SK-N-SH (cell line): ENCODE data around the gene DGKE. TPM values are rescaled to one million over a fixed set of nuclear protein-coding genes. Genes with fewer than 3 reads are reported as not detected.
A peak's percentile ranks its signal among the peaks of the same experiment; 100 is the strongest.

Experiments used
- CTCF ChIA-PET: fragments of 300-600, 350-600 bp; formaldehyde crosslinking; extraction: SDS; loops from one replicate; lab custom pipeline; 2021; lab: Yijun Ruan, JAX
- POLR2A ChIA-PET: fragments of 350-600 bp; sonication (Branson Sonifier 250); formaldehyde crosslinking; extraction: SDS; loops from one replicate; lab custom pipeline; 2020; ENCODE audit warnings: antibody characterized with exemption, inconsistent platforms; lab: Yijun Ruan, JAX
- DNase-seq: peaks from one replicate; pipeline ENCODE4 v3.0.0; 2012
- H2AFZ ChIP-seq: fragments of 200-600 bp; sonication (generic); 2 replicates; pipeline ENCODE4 v1.8.1; 2016; ENCODE audit warnings: antibody characterized with exemption, mild to moderate bottlenecking, low read depth
- H3F3A ChIP-seq: fragments of 200-600 bp; sonication (generic); replicated peaks from 2 replicates; pipeline ENCODE3; 2016; ENCODE audit warnings: antibody characterized with exemption, mild to moderate bottlenecking; ENCODE audit not compliant: insufficient read depth
- H3K27ac ChIP-seq, 2 experiments: fragments of 200-500 bp in 1 of 2; fragments of 200-600 bp in 1 of 2; sonication (Bioruptor generic) in 1 of 2; sonication (generic), shearing (Covaris generic) in 1 of 2; 2 replicates each; pipeline versions ENCODE4 v1.5.1 to v1.6.1; 2014 to 2016; ENCODE audit warnings: low read depth in 2 of 2, inconsistent platforms in 1 of 2, low read length in 1 of 2, mild to moderate bottlenecking in 1 of 2, mixed read lengths in 1 of 2
- H3K27me3 ChIP-seq: fragments of 200-600 bp; sonication (generic), shearing (Covaris generic); 2 replicates; pipeline ENCODE4 v1.6.1; 2016; ENCODE audit warnings: mixed run types; ENCODE audit not compliant: insufficient read depth
- H3K36me3 ChIP-seq, 2 experiments: fragments of 200-500 bp in 1 of 2; fragments of 200-600 bp in 1 of 2; sonication (Bioruptor generic) in 1 of 2; sonication (generic) in 1 of 2; replicated peaks in 1 of 2; 2 replicates each; pipeline versions ENCODE3 to v1.5.1; 2014 to 2016; ENCODE audit warnings: low read length in 1 of 2, mild to moderate bottlenecking in 1 of 2; ENCODE audit not compliant: insufficient read depth in 2 of 2, control insufficient read depth in 1 of 2
- H3K4me1 ChIP-seq, 2 experiments: fragments of 200-500 bp in 1 of 2; fragments of 200-600 bp in 1 of 2; sonication (Bioruptor generic) in 1 of 2; sonication (generic), shearing (Covaris generic) in 1 of 2; 2 replicates each; pipeline versions ENCODE4 v1.5.1 to v1.6.1; 2014 to 2016; ENCODE audit warnings: low read depth in 1 of 2, low read length in 1 of 2, mixed run types in 1 of 2; ENCODE audit not compliant: insufficient read depth in 2 of 2, control insufficient read depth in 1 of 2
- H3K4me2 ChIP-seq: fragments of 200-600 bp; sonication (generic), shearing (Covaris generic); 2 replicates; pipeline ENCODE4 v1.6.1; 2017; ENCODE audit warnings: mixed run types
- H3K4me3 ChIP-seq, 2 experiments: fragments of 200-500 bp in 1 of 2; fragments of 200-600 bp in 1 of 2; sonication (Bioruptor generic) in 1 of 2; sonication (generic), shearing (Covaris generic) in 1 of 2; 2 replicates each; pipeline versions ENCODE4 v1.5.1 to v1.8.1; 2014 to 2016; ENCODE audit warnings: low read depth in 2 of 2, inconsistent platforms in 1 of 2, low read length in 1 of 2, mild to moderate bottlenecking in 1 of 2, mixed read lengths in 1 of 2, moderate library complexity in 1 of 2
- H3K79me2 ChIP-seq: fragments of 200-600 bp; sonication (generic); 2 replicates; pipeline ENCODE4 v1.8.1; 2017; ENCODE audit warnings: mild to moderate bottlenecking; ENCODE audit not compliant: insufficient read depth
- H3K9ac ChIP-seq: fragments of 200-600 bp; sonication (generic); 2 replicates; pipeline ENCODE4 v1.6.1; 2017; ENCODE audit warnings: mixed run types
- H3K9me2 ChIP-seq: fragments of 200-600 bp; sonication (generic); 2 replicates; pipeline ENCODE4 v1.6.1; 2017; ENCODE audit warnings: mixed run types
- H3K9me3 ChIP-seq: fragments of 200-600 bp; sonication (generic); 2 replicates; pipeline ENCODE4 v1.6.1; 2017; ENCODE audit warnings: mixed run types, mild to moderate bottlenecking, moderate library complexity
- H4K20me1 ChIP-seq: fragments of 200-600 bp; sonication (generic); 2 replicates; pipeline ENCODE4 v1.6.1; 2017; ENCODE audit warnings: mild to moderate bottlenecking, mixed run types; ENCODE audit not compliant: insufficient read depth
- ELF1 ChIP-seq: IDR thresholded peaks from 2 replicates; pipeline ENCODE4 v1.4.0; 2012
- EP300 ChIP-seq, 2 experiments: IDR thresholded peaks; 2 replicates each; pipeline versions ENCODE4 v1.4.0 to v1.6.1; 2012; ENCODE audit warnings: borderline replicate concordance in 1 of 2, low read depth in 1 of 2, low read length in 1 of 2
- EZH2phosphoT487 ChIP-seq: fragments of 200-600 bp; sonication (generic); IDR thresholded peaks from 2 replicates; pipeline ENCODE4 v1.6.1; 2017; ENCODE audit warnings: low read depth, mixed run types, mild to moderate bottlenecking, antibody characterized with exemption, moderate library complexity, borderline replicate concordance
- FOSL2 ChIP-seq: IDR thresholded peaks from 2 replicates; pipeline ENCODE4 v1.4.0; 2012; ENCODE audit warnings: low read depth, mild to moderate bottlenecking, moderate library complexity, borderline replicate concordance
- FOXJ3 ChIP-seq: sonication (generic); formaldehyde crosslinking; IDR thresholded peaks from 2 replicates; pipeline ENCODE4 v1.5.1; 2020; ENCODE audit warnings: mild to moderate bottlenecking, missing genetic modification reagents
- FOXM1 ChIP-seq: IDR thresholded peaks from 2 replicates; pipeline ENCODE4 v1.4.0; 2012; ENCODE audit warnings: low read depth, mild to moderate bottlenecking
- GABPA ChIP-seq: IDR thresholded peaks from 2 replicates; pipeline ENCODE4 v1.4.0; 2012; ENCODE audit warnings: low read depth, mild to moderate bottlenecking
- MEF2A ChIP-seq: IDR thresholded peaks from 2 replicates; pipeline ENCODE4 v1.4.0; 2012; ENCODE audit warnings: low read depth, borderline replicate concordance
- NFIC ChIP-seq: IDR thresholded peaks from 2 replicates; pipeline ENCODE4 v1.4.0; 2012; ENCODE audit warnings: borderline replicate concordance
- NRF1 ChIP-seq: IDR thresholded peaks from 2 replicates; pipeline ENCODE4 v1.6.1; 2012; ENCODE audit warnings: low read depth, mild to moderate bottlenecking, low read length
- POLR2AphosphoS5 ChIP-seq: IDR thresholded peaks from 2 replicates; pipeline ENCODE4 v1.6.1; 2012; ENCODE audit warnings: low read depth, low read length
- RAD21 ChIP-seq: IDR thresholded peaks from 2 replicates; pipeline ENCODE4 v1.6.1; 2012; ENCODE audit warnings: mild to moderate bottlenecking, low read length
- SIN3A ChIP-seq: IDR thresholded peaks from 2 replicates; pipeline ENCODE4 v1.6.1; 2012; ENCODE audit warnings: low read depth, mild to moderate bottlenecking, low read length, moderate library complexity, borderline replicate concordance
- SMC3 ChIP-seq: IDR thresholded peaks from 2 replicates; pipeline ENCODE4 v1.6.1; 2012; ENCODE audit warnings: low read depth, low read length, improper control_type of control experiment
- YY1 ChIP-seq: IDR thresholded peaks from 2 replicates; pipeline ENCODE4 v1.4.0; 2012; ENCODE audit warnings: low read depth, mild to moderate bottlenecking
- WGBS: methylation state at CpG from one replicate; pipeline ENCODE4 v1.1.6; 2017; ENCODE audit warnings: low lambda C conversion rate; 5-methylcytosine and 5-hydroxymethylcytosine counted together
- polyA plus RNA-seq, 3 experiments: library from polyadenylated mRNA; depleted of rRNA; stranded (reverse); fragments of >200 nt; gene quantifications; 2 replicates each; pipeline ENCODE4 v1.2.3, GENCODE V29; 2012
- TF ChIP-seq, protein P1 (sequence below): fragments of 200-600 bp; sonication (generic); IDR thresholded peaks from 2 replicates; pipeline ENCODE4 v1.6.1; 2017; ENCODE audit warnings: antibody characterized with exemption, mild to moderate bottlenecking, moderate library complexity
- TF ChIP-seq, protein P2 (sequence below): IDR thresholded peaks from 2 replicates; pipeline ENCODE4 v1.6.1; 2012; ENCODE audit warnings: mild to moderate bottlenecking, low read depth, low read length, moderate library complexity
- TF ChIP-seq, protein P3 (sequence below): IDR thresholded peaks from 2 replicates; pipeline ENCODE4 v1.4.0; 2012; ENCODE audit warnings: low read depth
- TF ChIP-seq, protein P4 (sequence below): IDR thresholded peaks from 2 replicates; pipeline ENCODE4 v1.4.0; 2012; ENCODE audit warnings: low read depth, borderline replicate concordance

DGKE gene
- polyA plus RNA-seq, 1 of the 3 experiments (the other 2 are of a cell fraction): 2.4 TPM

DNA sequence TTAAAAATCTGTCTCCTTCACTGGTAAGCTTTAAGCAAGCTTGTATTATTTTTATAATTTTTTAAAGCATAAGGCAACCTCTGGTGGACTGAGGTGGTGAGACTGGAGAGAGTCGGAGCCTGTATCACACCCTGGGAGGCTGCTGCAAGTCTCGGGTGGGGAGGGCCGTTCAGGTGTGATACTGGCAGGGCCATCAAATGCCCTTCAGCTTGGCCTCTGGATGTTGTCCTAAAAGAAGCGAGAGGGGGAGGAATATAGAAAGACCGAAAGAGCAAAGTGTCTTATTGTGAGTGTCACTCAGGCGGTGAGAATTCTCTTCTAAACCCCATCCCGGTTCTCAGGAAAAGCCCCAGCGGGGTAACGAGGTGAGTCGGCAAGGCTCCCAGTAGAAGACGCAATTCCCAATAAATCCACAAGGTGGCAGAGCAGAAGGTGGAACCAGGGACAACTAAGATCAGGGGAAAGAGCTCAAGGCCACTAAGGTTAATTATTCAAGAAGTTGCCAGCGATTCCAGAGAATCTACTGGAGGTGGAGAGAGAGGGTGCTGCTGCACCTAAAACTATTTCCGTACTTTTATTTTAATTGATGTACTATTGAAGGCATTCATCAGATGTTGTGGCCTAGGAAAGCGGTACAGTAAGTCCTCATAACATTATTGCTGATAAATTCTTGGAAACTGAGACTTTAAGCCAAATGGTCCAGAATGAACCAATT is 14.4 kb upstream of the DGKE start:
- TF ChIP-seq NFIC (no peak), NRF1 (no peak), RAD21 (peak; percentile 88), SIN3A (no peak), SMC3 (peak; percentile 93), FOSL2 (no peak), EZH2phosphoT487 (no peak)
- TF ChIP-seq, protein P1, sequence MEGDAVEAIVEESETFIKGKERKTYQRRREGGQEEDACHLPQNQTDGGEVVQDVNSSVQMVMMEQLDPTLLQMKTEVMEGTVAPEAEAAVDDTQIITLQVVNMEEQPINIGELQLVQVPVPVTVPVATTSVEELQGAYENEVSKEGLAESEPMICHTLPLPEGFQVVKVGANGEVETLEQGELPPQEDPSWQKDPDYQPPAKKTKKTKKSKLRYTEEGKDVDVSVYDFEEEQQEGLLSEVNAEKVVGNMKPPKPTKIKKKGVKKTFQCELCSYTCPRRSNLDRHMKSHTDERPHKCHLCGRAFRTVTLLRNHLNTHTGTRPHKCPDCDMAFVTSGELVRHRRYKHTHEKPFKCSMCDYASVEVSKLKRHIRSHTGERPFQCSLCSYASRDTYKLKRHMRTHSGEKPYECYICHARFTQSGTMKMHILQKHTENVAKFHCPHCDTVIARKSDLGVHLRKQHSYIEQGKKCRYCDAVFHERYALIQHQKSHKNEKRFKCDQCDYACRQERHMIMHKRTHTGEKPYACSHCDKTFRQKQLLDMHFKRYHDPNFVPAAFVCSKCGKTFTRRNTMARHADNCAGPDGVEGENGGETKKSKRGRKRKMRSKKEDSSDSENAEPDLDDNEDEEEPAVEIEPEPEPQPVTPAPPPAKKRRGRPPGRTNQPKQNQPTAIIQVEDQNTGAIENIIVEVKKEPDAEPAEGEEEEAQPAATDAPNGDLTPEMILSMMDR: peak; percentile 95
- no peaks in the 10 kb centered on the region for H3K27me3 ChIP-seq
- peak overlapping the region; percentile 64 for H2AFZ ChIP-seq
- H4K20me1 ChIP-seq: no peaks in the 10 kb centered on the region
- no peaks in the 10 kb centered on the region for H3K79me2 ChIP-seq
- H3K4me3 ChIP-seq: no peak overlapping the region; a peak in 1 of 4 replicates
- ChIA-PET POLR2A (interaction anchor here (0.7 to 1.6 kb wide), 3 partner anchors 56 to 114 kb away, joined by 3 to 4 read pairs (median 3); partner anchors contain the start of gene TRIM25), CTCF (interaction anchor here (0.6 to 15.9 kb wide), 67 partner anchors 8 to 1180 kb away, joined by 3 to 251 read pairs (median 5); partner anchors contain the start of genes C17orf67, COIL, DGKE and SCPEP1)
- H3K4me1 ChIP-seq: peaks cover 5 to 6% of the 10 kb centered on the region in 2 experiments; a peak in 2 of 4 replicates
- H3K4me2 ChIP-seq: no peak overlapping the region; the same call in 1 of the 2 replicates
- H3K9ac ChIP-seq: no peak overlapping the region
- no peak overlapping the region for H3K27ac ChIP-seq
- no peaks in the 10 kb centered on the region for H3F3A ChIP-seq
- no peaks in the 10 kb centered on the region for H3K9me2 ChIP-seq
- no peaks in the 10 kb centered on the region for H3K36me3 ChIP-seq
- peak; percentile 87 for DNase-seq
- no peaks in the 10 kb centered on the region for H3K9me3 ChIP-seq
- WGBS: 18% methylated on average over 14 of the region's 14 CpGs

DNA sequence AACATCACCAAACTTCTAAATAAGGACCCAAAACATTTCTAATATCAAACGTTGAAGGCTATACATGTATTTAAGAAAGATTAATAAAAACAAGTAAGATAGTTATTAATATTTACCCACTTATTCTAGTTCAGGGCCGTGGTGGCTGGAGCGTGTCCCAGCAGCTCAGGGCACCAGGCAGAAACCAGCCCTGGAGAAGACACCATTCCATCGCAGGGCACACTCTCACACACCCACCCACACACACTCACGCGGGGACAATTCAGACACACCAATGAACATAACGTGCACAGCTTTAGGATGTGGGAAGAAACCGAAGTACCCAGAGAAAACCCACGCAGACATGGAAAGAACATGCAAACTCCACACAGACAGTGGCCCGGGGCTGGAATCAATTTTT is 13.7 kb upstream of the DGKE start:
- WGBS: 77% methylated on average over 10 of the region's 10 CpGs
- CTCF ChIA-PET: interaction anchor here (0.7 to 15.9 kb wide), 59 partner anchors 8 to 1180 kb away, joined by 3 to 251 read pairs (median 6); partner anchors contain the start of genes C17orf67, COIL, DGKE and SCPEP1
- TF ChIP-seq POLR2AphosphoS5 (no peak), FOXJ3 (no peak), FOXM1 (no peak), YY1 (no peak), ELF1 (no peak), FOSL2 (no peak), EP300 (IDR thresholded peaks at IDR 0.05; ENCODE audit: borderline replicate concordance in 1 of 2, low read depth in 1 of 2, low read length in 1 of 2) (no peak), GABPA (no peak), MEF2A (no peak), NFIC (no peak)
- TF ChIP-seq, protein P2, sequence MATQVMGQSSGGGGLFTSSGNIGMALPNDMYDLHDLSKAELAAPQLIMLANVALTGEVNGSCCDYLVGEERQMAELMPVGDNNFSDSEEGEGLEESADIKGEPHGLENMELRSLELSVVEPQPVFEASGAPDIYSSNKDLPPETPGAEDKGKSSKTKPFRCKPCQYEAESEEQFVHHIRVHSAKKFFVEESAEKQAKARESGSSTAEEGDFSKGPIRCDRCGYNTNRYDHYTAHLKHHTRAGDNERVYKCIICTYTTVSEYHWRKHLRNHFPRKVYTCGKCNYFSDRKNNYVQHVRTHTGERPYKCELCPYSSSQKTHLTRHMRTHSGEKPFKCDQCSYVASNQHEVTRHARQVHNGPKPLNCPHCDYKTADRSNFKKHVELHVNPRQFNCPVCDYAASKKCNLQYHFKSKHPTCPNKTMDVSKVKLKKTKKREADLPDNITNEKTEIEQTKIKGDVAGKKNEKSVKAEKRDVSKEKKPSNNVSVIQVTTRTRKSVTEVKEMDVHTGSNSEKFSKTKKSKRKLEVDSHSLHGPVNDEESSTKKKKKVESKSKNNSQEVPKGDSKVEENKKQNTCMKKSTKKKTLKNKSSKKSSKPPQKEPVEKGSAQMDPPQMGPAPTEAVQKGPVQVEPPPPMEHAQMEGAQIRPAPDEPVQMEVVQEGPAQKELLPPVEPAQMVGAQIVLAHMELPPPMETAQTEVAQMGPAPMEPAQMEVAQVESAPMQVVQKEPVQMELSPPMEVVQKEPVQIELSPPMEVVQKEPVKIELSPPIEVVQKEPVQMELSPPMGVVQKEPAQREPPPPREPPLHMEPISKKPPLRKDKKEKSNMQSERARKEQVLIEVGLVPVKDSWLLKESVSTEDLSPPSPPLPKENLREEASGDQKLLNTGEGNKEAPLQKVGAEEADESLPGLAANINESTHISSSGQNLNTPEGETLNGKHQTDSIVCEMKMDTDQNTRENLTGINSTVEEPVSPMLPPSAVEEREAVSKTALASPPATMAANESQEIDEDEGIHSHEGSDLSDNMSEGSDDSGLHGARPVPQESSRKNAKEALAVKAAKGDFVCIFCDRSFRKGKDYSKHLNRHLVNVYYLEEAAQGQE: no peak
- TF ChIP-seq, protein P3, sequence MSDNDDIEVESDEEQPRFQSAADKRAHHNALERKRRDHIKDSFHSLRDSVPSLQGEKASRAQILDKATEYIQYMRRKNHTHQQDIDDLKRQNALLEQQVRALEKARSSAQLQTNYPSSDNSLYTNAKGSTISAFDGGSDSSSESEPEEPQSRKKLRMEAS: no peak
- TF ChIP-seq, protein P4, sequence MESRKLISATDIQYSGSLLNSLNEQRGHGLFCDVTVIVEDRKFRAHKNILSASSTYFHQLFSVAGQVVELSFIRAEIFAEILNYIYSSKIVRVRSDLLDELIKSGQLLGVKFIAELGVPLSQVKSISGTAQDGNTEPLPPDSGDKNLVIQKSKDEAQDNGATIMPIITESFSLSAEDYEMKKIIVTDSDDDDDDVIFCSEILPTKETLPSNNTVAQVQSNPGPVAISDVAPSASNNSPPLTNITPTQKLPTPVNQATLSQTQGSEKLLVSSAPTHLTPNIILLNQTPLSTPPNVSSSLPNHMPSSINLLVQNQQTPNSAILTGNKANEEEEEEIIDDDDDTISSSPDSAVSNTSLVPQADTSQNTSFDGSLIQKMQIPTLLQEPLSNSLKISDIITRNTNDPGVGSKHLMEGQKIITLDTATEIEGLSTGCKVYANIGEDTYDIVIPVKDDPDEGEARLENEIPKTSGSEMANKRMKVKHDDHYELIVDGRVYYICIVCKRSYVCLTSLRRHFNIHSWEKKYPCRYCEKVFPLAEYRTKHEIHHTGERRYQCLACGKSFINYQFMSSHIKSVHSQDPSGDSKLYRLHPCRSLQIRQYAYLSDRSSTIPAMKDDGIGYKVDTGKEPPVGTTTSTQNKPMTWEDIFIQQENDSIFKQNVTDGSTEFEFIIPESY: no peak

More for the DNA sequence above, 13.7 kb upstream of the DGKE start:
- Histone ChIP-seq H3K27me3 (no peaks in the 10 kb centered on the region), H3K9me2 (no peaks in the 10 kb centered on the region), H3K79me2 (no peaks in the 10 kb centered on the region), H3F3A (no peaks in the 10 kb centered on the region), H3K27ac (no peak overlapping the region), H4K20me1 (no peaks in the 10 kb centered on the region), H3K4me3 (no peak overlapping the region), H3K4me1 (peaks cover 5 to 6% of the 10 kb centered on the region in 2 experiments; a peak in 2 of 4 replicates), H2AFZ (no peak overlapping the region), H3K9me3 (no peaks in the 10 kb centered on the region), H3K36me3 (no peaks in the 10 kb centered on the region), H3K4me2 (no peak overlapping the region), H3K9ac (no peak overlapping the region)
- POLR2A ChIA-PET: interaction anchor here (0.8 to 1.6 kb wide), 2 partner anchors 93 to 114 kb away, joined by 3 to 4 read pairs; partner anchors contain the start of gene TRIM25
- DNase-seq: no peak
